ENCODE results near the gene FABP3.

GRCh38 chr1:31389616-31390015, 16.7 kb upstream of the FABP3 start:
- TF ChIP-seq CTCF (IDR thresholded peaks at IDR 0.05) (no peak), POLR2A (IDR thresholded peaks at IDR 0.05) (no peak), POLR2AphosphoS5 (IDR thresholded peaks at IDR 0.05; ENCODE audit: insufficient read depth in 1 of 2, low read depth in 1 of 2) (no peak)
